H1 (cell line): Measurements from ENCODE around the gene CRISPLD2. TPM values are rescaled to one million over a fixed set of nuclear protein-coding genes. Genes with fewer than 3 reads are reported as not detected.

Source experiments
- BACH1 ChIP-seq: IDR thresholded peaks from 2 replicates; pipeline ENCODE4 v1.6.1; 2012; ENCODE audit warnings: low read length, improper control_type of control experiment
- CHD1 ChIP-seq: IDR thresholded peaks from 2 replicates; pipeline ENCODE4 v1.6.1; 2012; ENCODE audit warnings: low read depth, low read length, improper control_type of control experiment
- JUN ChIP-seq: IDR thresholded peaks from 2 replicates; pipeline ENCODE4 v1.6.1; 2011; ENCODE audit warnings: low read depth, mild to moderate bottlenecking, improper control_type of control experiment, low read length
- JUND ChIP-seq: IDR thresholded peaks from 2 replicates; pipeline ENCODE4 v1.6.1; 2011; ENCODE audit warnings: mild to moderate bottlenecking, improper control_type of control experiment, low read length
- polyA plus RNA-seq, 7 experiments: library from polyadenylated mRNA; depleted of rRNA in 3 of 7; stranded (reverse) in 5 of 7; unstranded in 2 of 7; fragments of >200 nt in 5 of 7; fragments of 200-250 nt in 2 of 7; gene quantifications; 1 replicate in 5 of 7; 2 replicates in 1 of 7; 4 replicates in 1 of 7; pipeline versions ENCODE4 v1.2.1 to v1.2.3, GENCODE V29; 2011 to 2013; ENCODE audit warnings: missing spikeins in 2 of 7, mixed read lengths in 2 of 7
- total RNA-seq: library from RNA; stranded (reverse); fragmentation: NEBNext Ultra II Directional; extraction: Animal tissue kit (Norgen Biotek cat#: 25700); gene quantifications from 2 replicates; pipeline ENCODE4 v1.2.1, GENCODE V29; 2021
- TF ChIP-seq, protein P1 (sequence below): fragments of 300-600 bp; sonication (generic); IDR thresholded peaks from 2 replicates; pipeline ENCODE4 v1.7.1; 2012; ENCODE audit warnings: low read length, moderate library complexity, mild to moderate bottlenecking, inconsistent platforms; ENCODE audit not compliant: insufficient replicate concordance

Gene CRISPLD2
- total and polyA plus RNA-seq, 2 of the 8 experiments (the other 6 are each of a cell fraction or from before 2014, with no cell fraction given), result 2.7 to 5.1 TPM

DNA sequence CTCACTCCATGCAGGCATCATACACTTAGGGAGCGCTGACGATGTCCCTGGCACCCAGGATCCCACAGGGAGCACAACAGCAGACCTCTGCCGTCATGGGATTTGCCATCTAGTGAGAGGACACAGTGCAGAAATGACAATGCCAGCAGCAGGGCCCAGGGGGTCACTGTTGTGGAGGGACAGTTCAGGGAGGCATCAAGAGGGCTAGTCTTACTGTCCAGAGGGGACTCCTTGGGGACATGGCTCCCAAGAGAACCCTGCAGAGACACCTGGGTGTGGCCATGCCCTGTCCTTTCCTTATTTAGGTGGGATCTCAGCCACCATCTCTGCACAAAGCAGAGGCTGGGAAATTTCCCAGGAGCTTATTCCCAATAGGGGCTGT lies 73.7 kb downstream of the CRISPLD2 start (continued):
- TF ChIP-seq, protein P1, sequence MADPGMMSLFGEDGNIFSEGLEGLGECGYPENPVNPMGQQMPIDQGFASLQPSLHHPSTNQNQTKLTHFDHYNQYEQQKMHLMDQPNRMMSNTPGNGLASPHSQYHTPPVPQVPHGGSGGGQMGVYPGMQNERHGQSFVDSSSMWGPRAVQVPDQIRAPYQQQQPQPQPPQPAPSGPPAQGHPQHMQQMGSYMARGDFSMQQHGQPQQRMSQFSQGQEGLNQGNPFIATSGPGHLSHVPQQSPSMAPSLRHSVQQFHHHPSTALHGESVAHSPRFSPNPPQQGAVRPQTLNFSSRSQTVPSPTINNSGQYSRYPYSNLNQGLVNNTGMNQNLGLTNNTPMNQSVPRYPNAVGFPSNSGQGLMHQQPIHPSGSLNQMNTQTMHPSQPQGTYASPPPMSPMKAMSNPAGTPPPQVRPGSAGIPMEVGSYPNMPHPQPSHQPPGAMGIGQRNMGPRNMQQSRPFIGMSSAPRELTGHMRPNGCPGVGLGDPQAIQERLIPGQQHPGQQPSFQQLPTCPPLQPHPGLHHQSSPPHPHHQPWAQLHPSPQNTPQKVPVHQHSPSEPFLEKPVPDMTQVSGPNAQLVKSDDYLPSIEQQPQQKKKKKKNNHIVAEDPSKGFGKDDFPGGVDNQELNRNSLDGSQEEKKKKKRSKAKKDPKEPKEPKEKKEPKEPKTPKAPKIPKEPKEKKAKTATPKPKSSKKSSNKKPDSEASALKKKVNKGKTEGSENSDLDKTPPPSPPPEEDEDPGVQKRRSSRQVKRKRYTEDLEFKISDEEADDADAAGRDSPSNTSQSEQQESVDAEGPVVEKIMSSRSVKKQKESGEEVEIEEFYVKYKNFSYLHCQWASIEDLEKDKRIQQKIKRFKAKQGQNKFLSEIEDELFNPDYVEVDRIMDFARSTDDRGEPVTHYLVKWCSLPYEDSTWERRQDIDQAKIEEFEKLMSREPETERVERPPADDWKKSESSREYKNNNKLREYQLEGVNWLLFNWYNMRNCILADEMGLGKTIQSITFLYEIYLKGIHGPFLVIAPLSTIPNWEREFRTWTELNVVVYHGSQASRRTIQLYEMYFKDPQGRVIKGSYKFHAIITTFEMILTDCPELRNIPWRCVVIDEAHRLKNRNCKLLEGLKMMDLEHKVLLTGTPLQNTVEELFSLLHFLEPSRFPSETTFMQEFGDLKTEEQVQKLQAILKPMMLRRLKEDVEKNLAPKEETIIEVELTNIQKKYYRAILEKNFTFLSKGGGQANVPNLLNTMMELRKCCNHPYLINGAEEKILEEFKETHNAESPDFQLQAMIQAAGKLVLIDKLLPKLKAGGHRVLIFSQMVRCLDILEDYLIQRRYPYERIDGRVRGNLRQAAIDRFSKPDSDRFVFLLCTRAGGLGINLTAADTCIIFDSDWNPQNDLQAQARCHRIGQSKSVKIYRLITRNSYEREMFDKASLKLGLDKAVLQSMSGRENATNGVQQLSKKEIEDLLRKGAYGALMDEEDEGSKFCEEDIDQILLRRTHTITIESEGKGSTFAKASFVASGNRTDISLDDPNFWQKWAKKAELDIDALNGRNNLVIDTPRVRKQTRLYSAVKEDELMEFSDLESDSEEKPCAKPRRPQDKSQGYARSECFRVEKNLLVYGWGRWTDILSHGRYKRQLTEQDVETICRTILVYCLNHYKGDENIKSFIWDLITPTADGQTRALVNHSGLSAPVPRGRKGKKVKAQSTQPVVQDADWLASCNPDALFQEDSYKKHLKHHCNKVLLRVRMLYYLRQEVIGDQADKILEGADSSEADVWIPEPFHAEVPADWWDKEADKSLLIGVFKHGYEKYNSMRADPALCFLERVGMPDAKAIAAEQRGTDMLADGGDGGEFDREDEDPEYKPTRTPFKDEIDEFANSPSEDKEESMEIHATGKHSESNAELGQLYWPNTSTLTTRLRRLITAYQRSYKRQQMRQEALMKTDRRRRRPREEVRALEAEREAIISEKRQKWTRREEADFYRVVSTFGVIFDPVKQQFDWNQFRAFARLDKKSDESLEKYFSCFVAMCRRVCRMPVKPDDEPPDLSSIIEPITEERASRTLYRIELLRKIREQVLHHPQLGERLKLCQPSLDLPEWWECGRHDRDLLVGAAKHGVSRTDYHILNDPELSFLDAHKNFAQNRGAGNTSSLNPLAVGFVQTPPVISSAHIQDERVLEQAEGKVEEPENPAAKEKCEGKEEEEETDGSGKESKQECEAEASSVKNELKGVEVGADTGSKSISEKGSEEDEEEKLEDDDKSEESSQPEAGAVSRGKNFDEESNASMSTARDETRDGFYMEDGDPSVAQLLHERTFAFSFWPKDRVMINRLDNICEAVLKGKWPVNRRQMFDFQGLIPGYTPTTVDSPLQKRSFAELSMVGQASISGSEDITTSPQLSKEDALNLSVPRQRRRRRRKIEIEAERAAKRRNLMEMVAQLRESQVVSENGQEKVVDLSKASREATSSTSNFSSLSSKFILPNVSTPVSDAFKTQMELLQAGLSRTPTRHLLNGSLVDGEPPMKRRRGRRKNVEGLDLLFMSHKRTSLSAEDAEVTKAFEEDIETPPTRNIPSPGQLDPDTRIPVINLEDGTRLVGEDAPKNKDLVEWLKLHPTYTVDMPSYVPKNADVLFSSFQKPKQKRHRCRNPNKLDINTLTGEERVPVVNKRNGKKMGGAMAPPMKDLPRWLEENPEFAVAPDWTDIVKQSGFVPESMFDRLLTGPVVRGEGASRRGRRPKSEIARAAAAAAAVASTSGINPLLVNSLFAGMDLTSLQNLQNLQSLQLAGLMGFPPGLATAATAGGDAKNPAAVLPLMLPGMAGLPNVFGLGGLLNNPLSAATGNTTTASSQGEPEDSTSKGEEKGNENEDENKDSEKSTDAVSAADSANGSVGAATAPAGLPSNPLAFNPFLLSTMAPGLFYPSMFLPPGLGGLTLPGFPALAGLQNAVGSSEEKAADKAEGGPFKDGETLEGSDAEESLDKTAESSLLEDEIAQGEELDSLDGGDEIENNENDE, result no peak
- TF ChIP-seq BACH1 (no peak), JUN (no peak), JUND (no peak), CHD1 (no peak)
